ENCODE results near the gene TACR1. TPM values are rescaled to one million over a fixed set of nuclear protein-coding genes. Genes with fewer than 3 reads are reported as not detected.

TACR1 gene
- total RNA-seq, 1 donor from 2014 or later, result 1.4 TPM

DNA sequence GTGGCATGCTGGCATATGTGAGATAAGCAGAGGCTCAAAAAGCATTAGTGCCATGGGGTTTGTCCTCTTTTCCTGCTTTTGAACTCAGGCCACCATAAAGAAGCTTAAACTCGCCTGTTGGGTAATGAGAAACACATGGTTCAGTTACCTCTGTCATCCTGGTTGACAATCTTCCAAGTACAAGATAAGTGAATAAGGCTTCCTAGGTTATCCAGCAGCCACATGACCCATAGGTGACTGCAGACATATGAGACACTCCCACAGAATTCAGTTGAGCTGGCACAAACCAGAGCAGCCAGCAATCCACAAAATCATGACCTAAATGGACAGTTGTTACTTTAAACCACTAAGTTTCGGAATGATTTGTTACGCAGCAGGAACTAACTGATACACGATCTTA is 97.3 kb downstream of the TACR1 start:
- DNase-seq (no peak), ATAC-seq (no peak)
- Histone ChIP-seq H3K27ac (no peak overlapping the region), H3K27me3 (ENCODE audit: low read depth) (no peaks in the 10 kb centered on the region), H3K4me1 (no peaks in the 10 kb centered on the region), H3K36me3 (no peaks in the 10 kb centered on the region), H3K4me3 (no peak overlapping the region), H3K9me3 (no peaks in the 10 kb centered on the region)
- intact Hi-C loops (cut with DNase I), result no loop called here
- TF ChIP-seq, protein P1, sequence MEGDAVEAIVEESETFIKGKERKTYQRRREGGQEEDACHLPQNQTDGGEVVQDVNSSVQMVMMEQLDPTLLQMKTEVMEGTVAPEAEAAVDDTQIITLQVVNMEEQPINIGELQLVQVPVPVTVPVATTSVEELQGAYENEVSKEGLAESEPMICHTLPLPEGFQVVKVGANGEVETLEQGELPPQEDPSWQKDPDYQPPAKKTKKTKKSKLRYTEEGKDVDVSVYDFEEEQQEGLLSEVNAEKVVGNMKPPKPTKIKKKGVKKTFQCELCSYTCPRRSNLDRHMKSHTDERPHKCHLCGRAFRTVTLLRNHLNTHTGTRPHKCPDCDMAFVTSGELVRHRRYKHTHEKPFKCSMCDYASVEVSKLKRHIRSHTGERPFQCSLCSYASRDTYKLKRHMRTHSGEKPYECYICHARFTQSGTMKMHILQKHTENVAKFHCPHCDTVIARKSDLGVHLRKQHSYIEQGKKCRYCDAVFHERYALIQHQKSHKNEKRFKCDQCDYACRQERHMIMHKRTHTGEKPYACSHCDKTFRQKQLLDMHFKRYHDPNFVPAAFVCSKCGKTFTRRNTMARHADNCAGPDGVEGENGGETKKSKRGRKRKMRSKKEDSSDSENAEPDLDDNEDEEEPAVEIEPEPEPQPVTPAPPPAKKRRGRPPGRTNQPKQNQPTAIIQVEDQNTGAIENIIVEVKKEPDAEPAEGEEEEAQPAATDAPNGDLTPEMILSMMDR (IDR thresholded peaks at IDR 0.05), result no peak

DNA sequence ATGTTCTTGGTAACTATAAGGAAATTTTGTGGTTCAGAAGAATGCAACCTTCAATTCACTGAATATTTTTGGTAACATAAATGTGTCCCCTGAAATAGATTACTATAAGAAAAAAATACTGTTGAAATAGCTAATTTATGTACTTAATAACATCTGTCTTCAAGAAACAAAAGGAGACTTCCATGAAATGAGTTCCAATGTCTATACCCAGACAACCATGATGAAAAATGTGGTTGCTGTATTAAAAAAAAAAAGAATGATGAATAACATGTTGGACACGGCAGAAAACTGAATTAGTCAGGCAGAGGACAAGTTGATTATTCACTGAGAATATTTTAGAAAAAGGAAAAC is 98.5 kb downstream of the TACR1 start:
- no peaks in the 10 kb centered on the region for H3K27me3 ChIP-seq (ENCODE audit: low read depth)
- H3K4me3 ChIP-seq, result no peak overlapping the region
- TF ChIP-seq, protein P1 (IDR thresholded peaks at IDR 0.05), result no peak
- ATAC-seq (no peak), DNase-seq (no peak)
- no peaks in the 10 kb centered on the region for H3K4me1 ChIP-seq
- H3K36me3 ChIP-seq, result no peaks in the 10 kb centered on the region
- intact Hi-C loops (cut with DNase I), result no loop called here
- H3K27ac ChIP-seq, result no peak overlapping the region
- H3K9me3 ChIP-seq, result no peaks in the 10 kb centered on the region

DNA sequence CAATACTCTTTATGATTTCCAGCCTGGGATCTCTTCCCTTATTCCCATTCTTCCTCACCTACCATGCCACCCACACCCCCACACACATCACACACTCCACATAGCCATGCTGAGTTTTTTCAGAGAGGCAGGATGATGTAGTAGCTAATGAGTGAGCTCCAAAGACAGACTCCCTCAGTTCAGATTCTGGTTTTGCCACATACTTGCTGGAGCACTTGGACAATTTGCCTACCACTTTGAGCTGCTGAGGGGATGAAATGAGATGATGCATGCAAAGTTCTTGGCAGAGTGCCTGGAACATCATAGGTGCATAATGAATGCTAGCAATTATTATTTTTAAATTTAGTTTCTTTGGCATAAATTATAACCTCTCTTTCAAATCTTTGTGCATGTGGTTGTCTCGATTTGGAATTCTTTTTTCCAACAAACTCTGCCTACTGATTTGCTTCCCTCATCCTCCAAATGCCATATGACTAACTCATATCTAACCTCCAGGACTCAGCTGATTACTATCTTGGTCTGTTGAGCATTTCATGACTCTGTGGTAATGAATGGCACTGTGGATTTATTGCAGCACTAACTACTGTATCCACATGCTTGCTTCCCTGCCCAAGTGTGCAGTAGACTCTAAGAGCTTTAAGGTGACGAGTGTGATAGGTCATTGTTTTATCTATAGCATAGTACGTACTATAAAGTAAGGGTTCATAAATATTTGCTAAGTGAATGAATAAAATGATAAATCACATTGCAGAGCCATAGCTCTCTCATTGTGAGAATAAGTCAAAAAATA is 99.1 kb downstream of the TACR1 start:
- TF ChIP-seq, protein P1 (IDR thresholded peaks at IDR 0.05), result no peak

DNA sequence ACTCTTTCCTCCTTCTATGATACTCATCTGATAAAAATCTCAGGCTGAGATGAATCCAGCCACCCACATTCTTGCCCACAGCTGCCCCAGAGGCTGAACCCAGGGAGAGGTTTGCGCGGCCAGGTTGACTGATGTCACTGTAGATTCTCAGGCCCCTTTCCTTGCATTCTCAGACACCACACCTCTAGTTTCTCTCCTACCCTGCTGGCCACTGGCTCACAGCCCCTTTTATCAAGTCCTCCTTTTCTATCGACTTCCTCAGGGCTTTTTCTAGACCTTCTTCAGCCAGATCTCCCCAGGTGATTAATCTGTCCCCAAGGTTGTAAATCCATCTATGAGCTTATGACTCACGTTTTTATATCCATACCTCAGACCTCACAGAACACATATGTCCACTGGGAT is 99.8 kb downstream of the TACR1 start:
- ATAC-seq (no peak), DNase-seq (no peak)
- TF ChIP-seq, protein P1 (IDR thresholded peaks at IDR 0.05), result no peak
- H3K36me3 ChIP-seq, result no peaks in the 10 kb centered on the region
- intact Hi-C loops (cut with DNase I), result no loop called here
- no peak overlapping the region for H3K4me3 ChIP-seq
- H3K9me3 ChIP-seq, result no peaks in the 10 kb centered on the region
- no peaks in the 10 kb centered on the region for H3K4me1 ChIP-seq
- H3K27ac ChIP-seq, result no peak overlapping the region
- no peaks in the 10 kb centered on the region for H3K27me3 ChIP-seq (ENCODE audit: low read depth)

More for the DNA sequence above, 99.1 kb downstream of the TACR1 start:
- no peak for ATAC-seq
- DNase-seq, result no peak
- Histone ChIP-seq H3K9me3 (no peaks in the 10 kb centered on the region), H3K4me1 (no peaks in the 10 kb centered on the region), H3K27me3 (ENCODE audit: low read depth) (no peaks in the 10 kb centered on the region), H3K4me3 (no peak overlapping the region), H3K36me3 (no peaks in the 10 kb centered on the region), H3K27ac (no peak overlapping the region)
- intact Hi-C loops (cut with DNase I), result no loop called here

GRCh38 chr2:75098856-75099255 is 100.5 kb downstream of the TACR1 start:
- no peak overlapping the region for H3K4me3 ChIP-seq
- no peak for ATAC-seq
- DNase-seq, result no peak
- TF ChIP-seq, protein P1 (IDR thresholded peaks at IDR 0.05), result peak; percentile 32
- intact Hi-C loops (cut with DNase I), result no loop called here
- no peaks in the 10 kb centered on the region for H3K9me3 ChIP-seq
- H3K4me1 ChIP-seq, result no peaks in the 10 kb centered on the region
- no peaks in the 10 kb centered on the region for H3K27me3 ChIP-seq (ENCODE audit: low read depth)
- H3K36me3 ChIP-seq, result no peaks in the 10 kb centered on the region
- no peak overlapping the region for H3K27ac ChIP-seq

All from lower lobe of right lung (tissue), 2 donors.